AG09319 (cell line): ENCODE measurements around the gene WASL.

Source experiments
- DNase-seq: peaks from one replicate; pipeline ENCODE4 v3.0.0-alpha.2; 2010; ENCODE audit warnings: low read depth; ENCODE audit errors: extremely low read depth
- TF ChIP-seq, protein P1 (sequence below): IDR thresholded peaks from 2 replicates; pipeline ENCODE4 v1.5.1; 2011; ENCODE audit warnings: low read depth, mild to moderate bottlenecking, inconsistent platforms, low read length, moderate library complexity

The WASL gene

DNA sequence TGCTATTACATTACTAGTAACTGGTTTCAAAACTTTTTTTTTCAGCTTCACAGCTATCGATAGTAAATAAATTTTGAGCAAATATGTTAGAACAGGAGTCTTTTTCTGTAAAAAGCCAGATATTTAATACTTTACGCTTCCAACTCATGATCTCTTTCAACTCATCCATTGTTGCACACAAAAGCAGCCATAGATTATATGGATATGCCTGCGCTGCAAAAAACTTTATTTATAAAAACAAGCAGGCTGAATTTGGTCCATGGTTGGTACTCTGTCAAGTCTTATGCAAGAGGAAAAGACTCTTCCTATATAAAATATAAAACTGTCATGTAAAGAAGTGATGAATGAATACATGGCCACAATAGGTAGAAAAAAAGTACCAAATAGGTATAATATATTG, 31.1 kb downstream of the WASL start:
- no peak for DNase-seq
- TF ChIP-seq, protein P1, sequence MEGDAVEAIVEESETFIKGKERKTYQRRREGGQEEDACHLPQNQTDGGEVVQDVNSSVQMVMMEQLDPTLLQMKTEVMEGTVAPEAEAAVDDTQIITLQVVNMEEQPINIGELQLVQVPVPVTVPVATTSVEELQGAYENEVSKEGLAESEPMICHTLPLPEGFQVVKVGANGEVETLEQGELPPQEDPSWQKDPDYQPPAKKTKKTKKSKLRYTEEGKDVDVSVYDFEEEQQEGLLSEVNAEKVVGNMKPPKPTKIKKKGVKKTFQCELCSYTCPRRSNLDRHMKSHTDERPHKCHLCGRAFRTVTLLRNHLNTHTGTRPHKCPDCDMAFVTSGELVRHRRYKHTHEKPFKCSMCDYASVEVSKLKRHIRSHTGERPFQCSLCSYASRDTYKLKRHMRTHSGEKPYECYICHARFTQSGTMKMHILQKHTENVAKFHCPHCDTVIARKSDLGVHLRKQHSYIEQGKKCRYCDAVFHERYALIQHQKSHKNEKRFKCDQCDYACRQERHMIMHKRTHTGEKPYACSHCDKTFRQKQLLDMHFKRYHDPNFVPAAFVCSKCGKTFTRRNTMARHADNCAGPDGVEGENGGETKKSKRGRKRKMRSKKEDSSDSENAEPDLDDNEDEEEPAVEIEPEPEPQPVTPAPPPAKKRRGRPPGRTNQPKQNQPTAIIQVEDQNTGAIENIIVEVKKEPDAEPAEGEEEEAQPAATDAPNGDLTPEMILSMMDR = no peak

DNA sequence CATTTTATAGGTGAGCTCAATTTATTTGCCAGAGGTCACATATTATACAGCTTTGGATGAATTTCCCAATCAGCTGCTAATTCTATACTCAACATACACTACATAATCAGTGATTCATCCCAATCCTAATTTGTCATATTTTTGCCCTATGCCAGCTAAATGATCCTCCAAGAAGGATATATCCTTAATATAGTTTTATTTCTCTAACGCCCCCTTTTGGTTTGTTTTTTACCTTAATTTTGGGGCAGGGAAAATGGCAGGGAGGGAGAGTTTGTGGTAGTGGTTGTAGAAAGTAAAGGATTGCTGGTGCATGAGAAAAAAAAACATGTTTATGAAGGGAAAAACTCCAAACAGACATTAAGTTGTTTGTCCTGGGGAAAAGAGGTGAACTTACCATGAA, 31.9 kb downstream of the WASL start:
- no peak for DNase-seq
- TF ChIP-seq, protein P1 = no peak

DNA sequence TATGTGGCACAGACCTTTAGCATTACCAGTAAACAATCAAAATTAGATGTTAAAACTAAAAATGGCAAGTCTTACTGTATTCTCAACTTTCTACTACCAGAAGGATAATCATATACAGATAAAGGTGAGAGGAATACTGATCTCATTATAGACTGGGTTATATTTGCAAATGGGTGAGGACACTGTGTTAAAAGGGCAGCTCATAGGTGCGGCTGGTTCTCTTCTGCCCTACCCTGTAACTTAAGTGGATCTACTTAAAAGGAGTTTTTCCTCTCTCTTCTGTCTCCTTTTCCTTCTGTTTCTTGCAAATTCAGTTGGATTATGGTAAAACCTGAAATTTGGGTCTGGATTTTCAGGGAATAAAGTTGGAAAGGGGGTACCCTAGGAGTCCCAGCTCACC, 33.0 kb downstream of the WASL start:
- TF ChIP-seq, protein P1 = no peak
- DNase-seq = no peak

DNA sequence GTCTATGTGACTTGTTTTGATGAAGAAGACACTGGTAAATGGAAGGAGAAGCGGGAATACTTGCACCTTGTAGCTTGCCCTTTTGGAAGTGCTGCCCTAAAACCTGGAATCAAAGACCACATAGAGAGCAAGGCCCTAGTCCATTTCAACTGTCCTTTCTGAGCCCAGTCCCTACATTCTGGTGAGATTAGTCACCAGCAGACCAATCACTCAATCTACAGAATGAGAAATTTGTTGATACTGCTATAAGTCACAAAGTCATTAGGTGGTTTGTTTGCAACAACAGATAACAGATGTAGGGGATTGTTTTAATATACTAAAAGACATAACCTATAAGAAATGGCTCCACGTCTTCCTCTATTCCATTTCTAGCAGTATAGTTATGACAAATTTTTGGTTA, 33.6 kb downstream of the WASL start:
- DNase-seq = no peak
- TF ChIP-seq, protein P1 = no peak

DNA sequence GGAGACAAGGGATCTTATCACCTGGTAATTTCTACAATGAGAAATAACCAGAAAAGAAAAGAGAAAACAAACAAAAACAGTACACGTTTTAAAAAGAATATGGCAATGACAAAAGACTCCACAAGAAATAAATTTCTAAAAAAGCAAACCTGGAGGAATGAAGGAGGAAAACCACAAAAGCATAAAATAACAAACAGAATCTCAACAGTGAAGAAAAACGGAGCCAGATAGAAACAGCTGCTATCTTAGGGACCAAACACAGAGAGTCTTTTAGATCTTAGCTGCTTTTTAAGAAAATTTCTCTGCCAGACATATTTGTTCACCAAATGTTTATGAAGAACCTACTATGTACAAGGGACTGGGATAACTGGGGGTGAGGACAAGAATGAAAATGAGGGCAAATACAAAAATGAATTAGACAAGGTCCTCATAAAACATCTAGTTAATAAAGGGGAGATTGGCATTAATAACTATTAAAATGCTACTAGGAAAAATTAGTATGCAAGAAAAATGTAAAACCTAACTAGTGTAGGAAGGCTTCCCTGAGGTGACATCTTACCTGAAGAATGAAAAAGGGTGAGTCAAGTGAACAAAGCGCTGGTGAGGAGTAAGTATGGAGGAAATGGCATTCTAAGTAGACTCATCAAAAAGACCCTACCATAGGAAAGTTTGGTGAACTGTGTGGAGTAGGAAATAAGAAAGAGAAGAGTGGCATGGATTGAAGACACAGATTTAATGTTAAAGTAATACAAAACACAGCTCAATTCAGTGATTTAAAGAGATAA, 34.3 kb downstream of the WASL start:
- no peak for DNase-seq

DNA sequence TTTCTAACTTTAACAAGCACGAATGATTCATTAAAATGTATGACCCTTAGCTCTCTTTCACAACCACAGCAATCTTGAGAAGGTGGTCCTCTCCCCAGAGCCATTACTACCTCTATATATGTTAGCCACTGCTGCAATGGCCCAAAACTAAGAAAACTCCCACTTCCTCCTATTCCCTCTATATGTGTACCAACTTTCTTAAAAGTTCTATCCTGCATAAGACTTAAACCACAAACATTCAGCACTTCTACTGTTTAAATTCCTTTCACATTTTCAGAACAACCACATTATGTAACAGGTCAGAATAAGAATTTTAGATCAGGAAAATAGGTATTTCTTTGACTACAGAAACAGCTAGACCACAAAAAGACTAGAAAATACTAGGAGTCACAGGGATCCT, 36.2 kb downstream of the WASL start:
- TF ChIP-seq, protein P1 = no peak
- no peak for DNase-seq

More for the DNA sequence above, 34.3 kb downstream of the WASL start:
- TF ChIP-seq, protein P1 = no peak

DNA sequence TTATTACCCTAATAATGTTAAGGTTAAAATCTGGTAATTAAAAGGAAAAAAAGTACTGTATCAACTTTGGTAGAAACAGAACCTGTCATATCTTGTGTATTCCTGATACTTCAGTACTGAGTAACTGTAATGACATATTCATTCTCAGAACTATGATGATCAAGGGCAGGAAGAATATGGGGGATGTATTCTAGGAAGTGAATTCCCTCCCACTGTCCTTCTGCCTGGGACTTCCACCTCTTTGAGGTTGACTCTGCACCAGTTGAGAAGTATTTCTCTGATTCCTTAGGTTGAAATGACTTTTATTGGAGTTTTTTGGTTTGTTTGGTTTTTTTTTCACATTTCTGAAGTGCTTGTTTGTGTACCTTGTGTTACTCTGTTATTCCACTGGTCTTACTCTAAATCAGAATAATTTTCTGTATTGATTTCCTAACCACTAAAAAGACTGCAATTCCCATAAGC, 36.9 kb downstream of the WASL start:
- TF ChIP-seq, protein P1 = no peak
- DNase-seq = no peak
